Thymus (tissue), 11 donors: Measurements from ENCODE around the gene DPCD. TPM values are rescaled to one million over a fixed set of nuclear protein-coding genes. Genes with fewer than 3 reads are reported as not detected.

Experiments
- DNase-seq, 9 donors: peaks; one replicate each; pipeline ENCODE4 v3.0.0-alpha.2; 2013; ENCODE audit warnings: low spot score in 9 of 9, low read depth in 6 of 9, missing footprints in 1 of 9
- H3K27ac ChIP-seq, 2 donors: one replicate each; pipeline ENCODE4 v1.5.1; 2013; ENCODE audit warnings: control low read depth in 1 of 2, low read depth in 1 of 2, low read length in 1 of 2, mild to moderate bottlenecking in 1 of 2, moderate library complexity in 1 of 2
- H3K27me3 ChIP-seq, 2 donors: one replicate each; pipeline ENCODE4 v1.5.1; 2013; ENCODE audit warnings: low read length in 1 of 2; ENCODE audit not compliant: control insufficient read depth in 2 of 2, insufficient read depth in 1 of 2
- H3K36me3 ChIP-seq, 2 donors: one replicate each; pipeline ENCODE4 v1.5.1; 2013; ENCODE audit warnings: low read length in 1 of 2, mild to moderate bottlenecking in 1 of 2, moderate library complexity in 1 of 2; ENCODE audit not compliant: control insufficient read depth in 2 of 2, insufficient read depth in 2 of 2
- H3K4me1 ChIP-seq, 2 donors: one replicate each; pipeline ENCODE4 v1.5.1; 2013; ENCODE audit warnings: low read length in 2 of 2; ENCODE audit not compliant: control insufficient read depth in 2 of 2, insufficient read depth in 2 of 2
- H3K4me3 ChIP-seq, 2 donors: one replicate each; pipeline ENCODE4 v1.5.1; 2013; ENCODE audit warnings: low read length in 2 of 2, control low read depth in 1 of 2, mild to moderate bottlenecking in 1 of 2
- H3K9me3 ChIP-seq, 2 donors: one replicate each; pipeline ENCODE4 v1.5.1; 2013; ENCODE audit warnings: low read length in 1 of 2, mild to moderate bottlenecking in 1 of 2; ENCODE audit not compliant: control insufficient read depth in 2 of 2, insufficient read depth in 1 of 2
- WGBS: extraction: QIAGEN DNeasy Blood & Tissue Kit; methylation state at CpG from one replicate; pipeline ENCODE4 v1.1.7; 2013; 5-methylcytosine and 5-hydroxymethylcytosine counted together
- polyA plus RNA-seq: library from polyadenylated mRNA; stranded (reverse); fragments of 200-250 nt; gene quantifications from one replicate; pipeline ENCODE4 v1.2.3, GENCODE V29; 2013
- total RNA-seq: library from RNA; stranded (reverse); fragments of 120-200 nt; gene quantifications from one replicate; pipeline ENCODE4 v1.2.4, GENCODE V29; 2013
- donor health status: healthy.

DPCD gene
- total and polyA plus RNA-seq, 2 donors, result 10.4 to 14.2 TPM

DNA sequence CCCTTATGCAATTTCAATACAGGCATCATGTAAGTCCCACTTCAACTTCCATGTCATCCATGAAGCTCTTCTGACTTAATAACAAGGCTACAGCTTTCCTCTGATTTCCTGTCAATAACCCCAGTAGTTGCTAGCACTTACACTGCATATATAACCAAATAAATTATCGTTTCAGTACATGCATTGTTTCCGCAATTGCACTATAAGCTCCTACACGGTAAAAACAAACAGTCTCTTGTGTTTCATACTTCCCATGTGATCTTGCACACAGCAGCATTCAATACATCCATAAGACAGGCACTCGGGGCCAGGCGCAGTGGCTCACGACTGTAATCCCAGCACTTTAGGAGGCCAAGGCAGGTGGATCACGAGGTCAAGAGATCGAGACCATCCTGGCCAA is 65.4 kb downstream of the DPCD start:
- Histone ChIP-seq H3K4me1 (no peaks in the 10 kb centered on the region), H3K27ac (no peak overlapping the region), H3K27me3 (no peaks in the 10 kb centered on the region), H3K36me3 (peaks cover 24 to 41% of the 10 kb centered on the region in 2 donors), H3K9me3 (no peaks in the 10 kb centered on the region), H3K4me3 (no peak overlapping the region)
- DNase-seq, result no peak
- WGBS, result 98% methylated on average over 8 of the region's 8 CpGs

DNA sequence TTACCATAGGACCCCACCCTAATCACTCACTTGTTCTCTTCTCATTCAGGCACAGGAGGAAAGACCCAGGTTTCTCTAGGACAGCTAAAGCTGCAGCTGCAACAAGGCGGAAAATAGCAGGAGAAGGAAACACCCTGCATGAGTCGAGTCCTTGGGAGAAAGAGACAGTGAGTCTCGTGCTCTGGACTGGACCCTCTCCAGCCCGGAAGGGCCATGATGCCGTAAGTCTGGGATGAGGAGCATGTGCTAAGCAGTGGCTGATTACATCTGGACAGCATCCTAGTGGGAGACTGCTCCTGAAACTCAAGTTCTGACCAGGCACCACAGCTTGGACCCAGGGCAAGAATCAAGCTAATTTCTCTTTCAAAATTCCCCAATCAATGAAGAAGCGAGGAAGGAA is 67.4 kb downstream of the DPCD start:
- H3K9me3 ChIP-seq, result no peaks in the 10 kb centered on the region
- H3K4me3 ChIP-seq, result no peak overlapping the region
- WGBS, result 90% methylated on average over 6 of the region's 6 CpGs
- H3K4me1 ChIP-seq, result no peaks in the 10 kb centered on the region
- no peak for DNase-seq
- no peaks in the 10 kb centered on the region for H3K27me3 ChIP-seq
- peaks cover 39 to 52% of the 10 kb centered on the region in 2 donors for H3K36me3 ChIP-seq
- H3K27ac ChIP-seq, result no peak overlapping the region

GRCh38 chr10:101656890-101657289 is 68.8 kb downstream of the DPCD start:
- 96% methylated on average over 2 of the region's 2 CpGs for WGBS
- H3K9me3 ChIP-seq, result no peaks in the 10 kb centered on the region
- no peak for DNase-seq
- H3K27ac ChIP-seq, result no peak overlapping the region
- no peaks in the 10 kb centered on the region for H3K27me3 ChIP-seq
- H3K4me1 ChIP-seq, result no peaks in the 10 kb centered on the region
- peaks cover 40 to 60% of the 10 kb centered on the region in 2 donors for H3K36me3 ChIP-seq
- H3K4me3 ChIP-seq, result no peak overlapping the region

DNA sequence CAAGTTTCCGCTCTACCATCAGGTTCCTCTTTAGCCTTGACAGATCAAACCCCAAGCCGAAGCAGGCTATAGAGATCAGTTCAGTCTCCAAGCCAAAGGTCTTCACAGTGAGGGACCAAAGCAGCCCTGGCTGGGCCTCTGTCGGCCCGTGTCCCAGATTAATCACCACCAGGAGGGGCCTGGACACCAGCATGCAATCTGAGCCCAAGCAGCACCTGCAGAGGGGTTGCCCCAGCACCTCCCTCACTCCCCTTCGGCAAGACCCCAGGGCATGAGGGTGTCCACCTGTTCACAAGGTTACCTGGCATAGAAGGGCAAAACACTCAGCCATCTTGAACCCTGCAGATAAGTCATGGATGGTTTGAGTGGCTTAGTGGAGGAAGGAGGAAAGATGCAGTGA is 70.9 kb downstream of the DPCD start:
- WGBS, result 98% methylated on average over 5 of the region's 5 CpGs
- Histone ChIP-seq H3K27me3 (no peaks in the 10 kb centered on the region), H3K4me1 (no peaks in the 10 kb centered on the region), H3K4me3 (no peak overlapping the region), H3K27ac (no peak overlapping the region), H3K36me3 (peaks cover 50 to 72% of the 10 kb centered on the region in 2 donors), H3K9me3 (no peaks in the 10 kb centered on the region)
- DNase-seq, result no peak

Other genes starting within 250 kb of the DPCD start
- gene BTRC, start 234.2 kb upstream of the DPCD start, total RNA-seq, result 5.0 TPM
- 5.3 TPM for gene BTRC, start 234.2 kb upstream of the DPCD start, polyA plus RNA-seq
- gene POLL, start 64 bp upstream of the DPCD start, total RNA-seq, result 5.4 TPM
- gene POLL, start 64 bp upstream of the DPCD start, polyA plus RNA-seq, result 26.9 TPM
- gene FBXW4, start 106.8 kb downstream of the DPCD start, total RNA-seq, result 32.0 TPM
- gene FBXW4, start 106.8 kb downstream of the DPCD start, polyA plus RNA-seq, result 32.9 TPM
- 0.14 TPM for gene FGF8, start 187.8 kb downstream of the DPCD start, total RNA-seq
- gene FGF8, start 187.8 kb downstream of the DPCD start, polyA plus RNA-seq, result not detected
- gene NPM3, start 195.1 kb downstream of the DPCD start, total RNA-seq, result 50.6 TPM
- 30.6 TPM for gene NPM3, start 195.1 kb downstream of the DPCD start, polyA plus RNA-seq
- 104 TPM for gene OGA, start 230.1 kb downstream of the DPCD start, total RNA-seq
- gene OGA, start 230.1 kb downstream of the DPCD start, polyA plus RNA-seq, result 154 TPM